ENCODE measurements around the gene CD44.
A peak's percentile ranks its signal among the peaks of the same experiment; 100 is the strongest.

Gene CD44

GRCh38 chr11:35136311-35136710 lies 2.7 kb upstream of the CD44 start:
- H3K4me1 Mint-ChIP-seq (ENCODE audit: low read depth in 2 of 2) = peaks cover 21 to 43% of the 10 kb centered on the region in 2 donors

GRCh38 chr11:35138058-35138457 lies 913 bp upstream of the CD44 start:
- peaks cover 46% of the 10 kb centered on the region for H3K36me3 Mint-ChIP-seq (ENCODE audit: insufficient read depth)
- H3K9me3 Mint-ChIP-seq = no peaks in the 10 kb centered on the region
- H3K27me3 Mint-ChIP-seq = no peaks in the 10 kb centered on the region
- peaks cover 30 to 47% of the 10 kb centered on the region in 2 donors for H3K4me1 Mint-ChIP-seq (ENCODE audit: low read depth in 2 of 2)
- ATAC-seq (replicated peaks) (no peak), DNase-seq (no peak)
- peak overlapping the region; percentile 82 to 86 for H3K4me3 Mint-ChIP-seq
- peak overlapping the region; percentile 92 to 99 for H3K27ac Mint-ChIP-seq

More at GRCh38 chr11:35136311-35136710, 2.7 kb upstream of the CD44 start:
- Mint-ChIP-seq H3K36me3 (ENCODE audit: insufficient read depth) (peaks cover 31% of the 10 kb centered on the region), H3K4me3 (no peak overlapping the region), H3K9me3 (no peaks in the 10 kb centered on the region), H3K27me3 (no peaks in the 10 kb centered on the region), H3K27ac (no peak overlapping the region)
- no peak for DNase-seq
- ATAC-seq (replicated peaks) = no peak

GRCh38 chr11:35138606-35138942 lies 397 bp upstream of the CD44 start:
- H3K9me3 Mint-ChIP-seq = no peaks in the 10 kb centered on the region
- peaks cover 51% of the 10 kb centered on the region for H3K36me3 Mint-ChIP-seq (ENCODE audit: insufficient read depth)
- no peak for DNase-seq
- H3K27ac Mint-ChIP-seq = peak overlapping the region; percentile 92 to 99
- H3K4me1 Mint-ChIP-seq (ENCODE audit: low read depth in 2 of 2) = peaks cover 30 to 49% of the 10 kb centered on the region in 2 donors
- H3K4me3 Mint-ChIP-seq = peak overlapping the region; percentile 82 to 86
- H3K27me3 Mint-ChIP-seq = no peaks in the 10 kb centered on the region
- ATAC-seq (replicated peaks) = no peak

- Mint-ChIP-seq H3K9me3 (no peaks in the 10 kb centered on the region), H3K4me1 (ENCODE audit: low read depth in 2 of 2) (peaks cover 37 to 58% of the 10 kb centered on the region in 2 donors), H3K4me3 (peak overlapping the region; percentile 82 to 86), H3K27ac (peak overlapping the region; percentile 92 to 99), H3K36me3 (ENCODE audit: insufficient read depth) (peaks cover 64% of the 10 kb centered on the region), H3K27me3 (no peaks in the 10 kb centered on the region)
- ATAC-seq (replicated peaks) = no peak
- no peak for DNase-seq
Measured at GRCh38 chr11:35139722-35140282, 831 bp downstream of the CD44 start.

- Mint-ChIP-seq H3K27me3 (no peaks in the 10 kb centered on the region), H3K36me3 (ENCODE audit: insufficient read depth) (peaks cover 76% of the 10 kb centered on the region), H3K4me3 (peak overlapping the region; percentile 82 to 86), H3K27ac (peak overlapping the region; percentile 92 to 99), H3K9me3 (no peaks in the 10 kb centered on the region), H3K4me1 (ENCODE audit: low read depth in 2 of 2) (peaks cover 50 to 70% of the 10 kb centered on the region in 2 donors)
- DNase-seq (no peak), ATAC-seq (replicated peaks) (no peak)
Measured at GRCh38 chr11:35141071-35141470, 2.1 kb downstream of the CD44 start.

GRCh38 chr11:35141571-35141971 lies 2.6 kb downstream of the CD44 start:
- peak overlapping the region; percentile 82 to 86 for H3K4me3 Mint-ChIP-seq
- peak overlapping the region; percentile 92 to 99 for H3K27ac Mint-ChIP-seq
- H3K9me3 Mint-ChIP-seq = no peaks in the 10 kb centered on the region
- H3K4me1 Mint-ChIP-seq (ENCODE audit: low read depth in 2 of 2) = peaks cover 55 to 75% of the 10 kb centered on the region in 2 donors
- DNase-seq (no peak), ATAC-seq (replicated peaks) (no peak)
- no peaks in the 10 kb centered on the region for H3K27me3 Mint-ChIP-seq
- H3K36me3 Mint-ChIP-seq (ENCODE audit: insufficient read depth) = peaks cover 81% of the 10 kb centered on the region

- no peaks in the 10 kb centered on the region for H3K9me3 Mint-ChIP-seq
- peak overlapping the region; percentile 82 to 86 for H3K4me3 Mint-ChIP-seq
- peaks cover 65 to 82% of the 10 kb centered on the region in 2 donors for H3K4me1 Mint-ChIP-seq (ENCODE audit: low read depth in 2 of 2)
- DNase-seq (no peak), ATAC-seq (replicated peaks) (peak; percentile 12)
- H3K27me3 Mint-ChIP-seq = no peaks in the 10 kb centered on the region
- peak overlapping the region; percentile 92 to 100 for H3K27ac Mint-ChIP-seq
- H3K36me3 Mint-ChIP-seq (ENCODE audit: insufficient read depth) = peaks cover 92% of the 10 kb centered on the region
Measured at GRCh38 chr11:35142481-35143075, 3.6 kb downstream of the CD44 start.

GRCh38 chr11:35143297-35144135 lies 4.5 kb downstream of the CD44 start:
- ATAC-seq (replicated peaks) (no peak), DNase-seq (no peak)
- no peaks in the 10 kb centered on the region for H3K9me3 Mint-ChIP-seq
- H3K27ac Mint-ChIP-seq = peak overlapping the region; percentile 92 to 100
- peaks cover 65 to 80% of the 10 kb centered on the region in 2 donors for H3K4me1 Mint-ChIP-seq (ENCODE audit: low read depth in 2 of 2)
- H3K36me3 Mint-ChIP-seq (ENCODE audit: insufficient read depth) = peaks cover 98% of the 10 kb centered on the region
- H3K4me3 Mint-ChIP-seq = peak overlapping the region; percentile 82 to 86
- H3K27me3 Mint-ChIP-seq = no peaks in the 10 kb centered on the region

- Mint-ChIP-seq H3K9me3 (no peaks in the 10 kb centered on the region), H3K27ac (peak overlapping the region; percentile 92 to 100), H3K36me3 (ENCODE audit: insufficient read depth) (peaks cover 98% of the 10 kb centered on the region), H3K4me3 (peak overlapping the region; percentile 82 to 86), H3K27me3 (no peaks in the 10 kb centered on the region), H3K4me1 (ENCODE audit: low read depth in 2 of 2) (peaks cover 69 to 82% of the 10 kb centered on the region in 2 donors)
- DNase-seq (peak; percentile 59 to 63 (median 61)), ATAC-seq (replicated peaks) (peak; percentile 55)
Measured at GRCh38 chr11:35144136-35144741, 5.3 kb downstream of the CD44 start.

- H3K27ac Mint-ChIP-seq = peak overlapping the region; percentile 92 to 100
Measured at GRCh38 chr11:35144806-35145205, 5.8 kb downstream of the CD44 start.

GRCh38 chr11:35145271-35145670 lies 6.3 kb downstream of the CD44 start:
- peak; percentile 48 to 65 (median 61) for DNase-seq

More at GRCh38 chr11:35144806-35145205, 5.8 kb downstream of the CD44 start:
- H3K9me3 Mint-ChIP-seq = no peaks in the 10 kb centered on the region
- H3K36me3 Mint-ChIP-seq (ENCODE audit: insufficient read depth) = peaks cover 97% of the 10 kb centered on the region
- no peaks in the 10 kb centered on the region for H3K27me3 Mint-ChIP-seq
- ATAC-seq (replicated peaks) (no peak), DNase-seq (no peak)
- peak overlapping the region; percentile 82 to 86 for H3K4me3 Mint-ChIP-seq
- peaks cover 74 to 88% of the 10 kb centered on the region in 2 donors for H3K4me1 Mint-ChIP-seq (ENCODE audit: low read depth in 2 of 2)

GRCh38 chr11:35146074-35146521 lies 7.1 kb downstream of the CD44 start:
- peak overlapping the region; percentile 92 to 100 for H3K27ac Mint-ChIP-seq
- peaks cover 78 to 93% of the 10 kb centered on the region in 2 donors for H3K4me1 Mint-ChIP-seq (ENCODE audit: low read depth in 2 of 2)
- DNase-seq (no peak), ATAC-seq (replicated peaks) (peak; percentile 19)
- H3K27me3 Mint-ChIP-seq = no peaks in the 10 kb centered on the region
- H3K36me3 Mint-ChIP-seq (ENCODE audit: insufficient read depth) = peaks cover 97% of the 10 kb centered on the region
- peak overlapping the region; percentile 82 to 86 for H3K4me3 Mint-ChIP-seq
- no peaks in the 10 kb centered on the region for H3K9me3 Mint-ChIP-seq

More at GRCh38 chr11:35145271-35145670, 6.3 kb downstream of the CD44 start:
- H3K36me3 Mint-ChIP-seq (ENCODE audit: insufficient read depth) = peaks cover 97% of the 10 kb centered on the region
- H3K27ac Mint-ChIP-seq = peak overlapping the region; percentile 92 to 100
- no peaks in the 10 kb centered on the region for H3K9me3 Mint-ChIP-seq
- H3K4me3 Mint-ChIP-seq = peak overlapping the region; percentile 82 to 86
- ATAC-seq (replicated peaks) = peak; percentile 41
- peaks cover 74 to 91% of the 10 kb centered on the region in 2 donors for H3K4me1 Mint-ChIP-seq (ENCODE audit: low read depth in 2 of 2)
- no peaks in the 10 kb centered on the region for H3K27me3 Mint-ChIP-seq

GRCh38 chr11:35146711-35147110 lies 7.7 kb downstream of the CD44 start:
- no peak for ATAC-seq (replicated peaks)
- H3K4me3 Mint-ChIP-seq = peak overlapping the region; percentile 82 to 86

More at GRCh38 chr11:35146711-35147110, 7.7 kb downstream of the CD44 start:
- Mint-ChIP-seq H3K27ac (peak overlapping the region; percentile 92 to 100), H3K4me1 (ENCODE audit: low read depth in 2 of 2) (peaks cover 79 to 93% of the 10 kb centered on the region in 2 donors), H3K27me3 (no peaks in the 10 kb centered on the region), H3K9me3 (no peaks in the 10 kb centered on the region), H3K36me3 (ENCODE audit: insufficient read depth) (peaks cover 97% of the 10 kb centered on the region)
- no peak for DNase-seq

All from effector memory CD8-positive, alpha-beta T cell (primary cell).